GM23338 (cell line): ENCODE data around the gene PPM1L. TPM values are rescaled to one million over a fixed set of nuclear protein-coding genes. Genes with fewer than 3 reads are reported as not detected.
A peak's percentile ranks its signal among the peaks of the same experiment; 100 is the strongest.

Source experiments
- ATAC-seq: fragments of 200-7000 bp; cut with Tn5 transposase; 3 replicates; pipeline ENCODE4 v1.9.1; 2020
- DNase-seq: peaks from one replicate; pipeline ENCODE4 v3.0.0-alpha.2; 2015; ENCODE audit warnings: low spot score
- H2AFZ ChIP-seq: fragments of 200-600 bp; sonication (generic); 2 replicates; pipeline ENCODE4 v1.8.0; 2016; ENCODE audit warnings: antibody characterized with exemption, mild to moderate bottlenecking, moderate library complexity
- H3F3A ChIP-seq: fragments of 200-600 bp; sonication (generic); replicated peaks from 2 replicates; pipeline ENCODE4 v1.8.0; 2017; ENCODE audit warnings: antibody characterized with exemption, mixed run types, low read depth
- H3K27ac ChIP-seq: fragments of 200-600 bp; sonication (generic); 2 replicates; pipeline ENCODE4 v1.6.1; 2016; ENCODE audit warnings: low read depth
- H3K27me3 ChIP-seq: fragments of 200-600 bp; sonication (generic); 2 replicates; pipeline ENCODE4 v1.8.0; 2016; ENCODE audit warnings: mild to moderate bottlenecking, mixed run types, moderate library complexity; ENCODE audit not compliant: insufficient read depth
- H3K36me3 ChIP-seq: fragments of 200-600 bp; sonication (generic); 2 replicates; pipeline ENCODE4 v1.8.0; 2016; ENCODE audit warnings: mild to moderate bottlenecking; ENCODE audit not compliant: insufficient read depth
- H3K4me1 ChIP-seq: fragments of 200-600 bp; sonication (generic); 2 replicates; pipeline ENCODE4 v1.8.0; 2016; ENCODE audit warnings: mild to moderate bottlenecking, moderate library complexity; ENCODE audit not compliant: insufficient read depth
- H3K4me2 ChIP-seq: fragments of 200-600 bp; sonication (generic); 2 replicates; pipeline ENCODE4 v1.7.1; 2017; ENCODE audit warnings: mixed run types
- H3K4me3 ChIP-seq: fragments of 200-600 bp; sonication (generic); 2 replicates; pipeline ENCODE4 v1.6.1; 2016; ENCODE audit warnings: mixed run types
- H3K79me2 ChIP-seq: fragments of 200-600 bp; sonication (generic); replicated peaks from 2 replicates; pipeline ENCODE4 v1.8.0; 2017; ENCODE audit warnings: mild to moderate bottlenecking; ENCODE audit not compliant: insufficient read depth
- H3K9me2 ChIP-seq: fragments of 200-600 bp; sonication (generic); 2 replicates; pipeline ENCODE4 v1.8.0; 2017; ENCODE audit not compliant: insufficient read depth
- H4K20me1 ChIP-seq: fragments of 200-600 bp; sonication (generic); replicated peaks from 2 replicates; pipeline ENCODE4 v1.8.0; 2017; ENCODE audit warnings: mild to moderate bottlenecking; ENCODE audit not compliant: insufficient read depth
- H3K27ac Mint-ChIP-seq: 2 replicates; pipeline ENCODE4 v1.8.0; 2020; ENCODE audit warnings: inconsistent platforms, mild to moderate bottlenecking, moderate library complexity, mixed read lengths
- H3K27me3 Mint-ChIP-seq: 3 replicates; pipeline ENCODE4 v1.8.0; 2022; ENCODE audit warnings: low read depth, mild to moderate bottlenecking, moderate library complexity, mixed read lengths, inconsistent platforms; ENCODE audit not compliant: insufficient read depth, poor library complexity
- H3K36me3 Mint-ChIP-seq: 3 replicates; pipeline ENCODE4 v1.8.0; 2021; ENCODE audit warnings: low read depth, mild to moderate bottlenecking, inconsistent platforms, moderate library complexity, mixed read lengths
- H3K4me1 Mint-ChIP-seq: 3 replicates; pipeline ENCODE4 v1.8.0; 2020; ENCODE audit warnings: mild to moderate bottlenecking, inconsistent platforms, mixed read lengths
- H3K4me3 Mint-ChIP-seq: 3 replicates; pipeline ENCODE4 v1.8.0; 2021; ENCODE audit warnings: moderate library complexity, mild to moderate bottlenecking, inconsistent platforms, mixed read lengths
- H3K9me3 Mint-ChIP-seq: 3 replicates; pipeline ENCODE4 v1.8.0; 2020; ENCODE audit warnings: moderate library complexity, mild to moderate bottlenecking, inconsistent platforms, mixed read lengths
- POLR2AphosphoS5 ChIP-seq: IDR thresholded peaks from 2 replicates; pipeline ENCODE4 v1.6.1; 2016; ENCODE audit warnings: antibody characterized with exemption, low read depth
- REST ChIP-seq: IDR thresholded peaks from one replicate; pipeline ENCODE4 v1.6.1; 2018; ENCODE audit warnings: antibody characterized with exemption; ENCODE audit not compliant: unreplicated experiment
- ZNF462 ChIP-seq: fragments of 250-450 bp; sonication (Bioruptor Pico); IDR thresholded peaks from 2 replicates; pipeline ENCODE4 v1.5.0; 2020; ENCODE audit warnings: mild to moderate bottlenecking, moderate library complexity
- polyA plus RNA-seq: library from polyadenylated mRNA; unstranded; fragments of >200 nt; fragmentation: Nextera tagmentation; extraction: Ambion mirVana; gene quantifications from 2 replicates; pipeline ENCODE4 v1.2.1, GENCODE V29; 2016
- total RNA-seq: library from RNA; depleted of rRNA; stranded (reverse); fragments of >200 nt; shearing (Covaris generic); gene quantifications from 2 replicates; pipeline ENCODE4 v1.2.3, GENCODE V29; 2014

The PPM1L gene
- total and polyA plus RNA-seq, 2 experiments from 2014 or later: 3.9 to 26.4 TPM

- no peak for TF ChIP-seq ZNF462 (CRISPR knock-in tag)
Measured at GRCh38 chr3:160829486-160830009, 73.5 kb downstream of the PPM1L start (continued).

- peaks cover 3% of the 10 kb centered on the region; the same call in 2 of the 3 replicates for H3K36me3 Mint-ChIP-seq
- H3K9me2 ChIP-seq: no peaks in the 10 kb centered on the region
- no peak overlapping the region for H3K4me2 ChIP-seq
- no peak overlapping the region for H3K27ac Mint-ChIP-seq
- no peaks in the 10 kb centered on the region for H3F3A ChIP-seq
- no peak overlapping the region for H3K4me3 ChIP-seq
- H3K79me2 ChIP-seq: peaks cover 8% of the 10 kb centered on the region
- no peaks in the 10 kb centered on the region for H3K27me3 ChIP-seq
- H3K4me3 Mint-ChIP-seq: no peak overlapping the region
- no peaks in the 10 kb centered on the region for H3K4me1 ChIP-seq
- no peak for ATAC-seq
- no peak overlapping the region for H3K27ac ChIP-seq
- peaks cover 5% of the 10 kb centered on the region; the same call in 2 of the 3 replicates for H3K9me3 Mint-ChIP-seq
- no peak overlapping the region for H2AFZ ChIP-seq
- H3K27me3 Mint-ChIP-seq: peaks cover 1% of the 10 kb centered on the region
- H4K20me1 ChIP-seq: no peaks in the 10 kb centered on the region
- no peaks in the 10 kb centered on the region for H3K36me3 ChIP-seq
- TF ChIP-seq POLR2AphosphoS5 (no peak), REST (peak; percentile 67)
- peaks cover 20% of the 10 kb centered on the region for H3K4me1 Mint-ChIP-seq
- no peak for DNase-seq
Measured at GRCh38 chr3:160830796-160831195, 74.8 kb downstream of the PPM1L start.
